Pancreas (tissue), 10 donors: Measurements from ENCODE around the gene SEPTIN8. TPM values are rescaled to one million over a fixed set of nuclear protein-coding genes. Genes with fewer than 3 reads are reported as not detected.

Experiments
- ATAC-seq, 4 donors: fragments of 200-7000 bp; cut with Tn5 transposase; one replicate each; pipeline versions ENCODE4 v1.8.0 to v1.9.1; 2020; ENCODE audit warnings: mild to moderate bottlenecking in 4 of 4, moderate library complexity in 4 of 4
- DNase-seq, 6 donors: peaks; one replicate each; pipeline ENCODE4 v3.0.0-alpha.2; 2020
- FAIRE-seq: peaks from 2 replicates; lab custom pipeline; 2012; peaks lifted over from hg19 to GRCh38; lab: Jason Lieb, UNC
- H3K27ac ChIP-seq, 4 donors: fragments of 200-600 bp; sonication (generic); 1 replicate in 3 of 4; 2 replicates in 1 of 4; pipeline versions ENCODE4 v1.5.0 to v1.8.0; 2020
- H3K27me3 ChIP-seq, 4 donors: fragments of 200-600 bp; one replicate each; pipeline ENCODE4 v1.8.0; 2021
- H3K36me3 ChIP-seq, 3 donors: fragments of 200-600 bp; sonication (generic) in 1 of 3; one replicate each; pipeline versions ENCODE4 v1.5.0 to v1.8.0; 2020 to 2021
- H3K4me1 ChIP-seq, 3 donors: fragments of 200-600 bp; one replicate each; pipeline ENCODE4 v1.8.0; 2021
- H3K4me3 ChIP-seq, 4 donors: fragments of 200-600 bp; sonication (generic) in 2 of 4; one replicate each; pipeline versions ENCODE4 v1.5.0 to v1.8.0; 2020 to 2021
- H3K9me3 ChIP-seq, 4 donors: fragments of 200-600 bp; one replicate each; pipeline ENCODE4 v1.8.0; 2021
- WGBS, 2 donors: extraction: QIAGEN DNeasy Blood & Tissue Kit; methylation state at CpG; one replicate each; pipeline ENCODE4 v1.1.7; 2013; 5-methylcytosine and 5-hydroxymethylcytosine counted together
- intact Hi-C, 3 donors: fragments of 100-400 bp; cut with DNase I; formaldehyde crosslinking; loops; one replicate each; pipeline versions ENCODE4 v1.11.1 to v1.14.2; 2022
- polyA plus RNA-seq, 2 donors: library from polyadenylated mRNA; stranded (reverse); fragments of 200-250 nt; gene quantifications; one replicate each; pipeline ENCODE4 v1.2.3, GENCODE V29; 2013
- total RNA-seq, 6 donors: library from RNA; stranded (reverse); fragmentation: NEBNext Ultra II Directional in 4 of 6; extraction: Animal tissue kit (Norgen Biotek cat#: 25700) in 4 of 6; gene quantifications; one replicate each; pipeline versions ENCODE4 v1.2.1 to v1.2.4, GENCODE V29; 2021 to 2023
- TF ChIP-seq, protein P1 (sequence below), 4 donors: fragments of 200-600 bp; sonication (generic) in 3 of 4; IDR thresholded peaks; one replicate each; pipeline versions ENCODE4 v1.5.0 to v1.8.0; 2021; ENCODE audit warnings: antibody characterized with exemption in 4 of 4
- donor health status: healthy with polysubstance abuse.
- donor health status: DM: no; HTN: no; CAD: no; lungs with moderate emphysema.
- donor health status: DM: no; HTN: no; CAD: no.
- donor health status: control.
- donor health status: control.
- donor health status: Bipolar disorder and iron deficiency.
- donor health status: DM: yes; HTN: yes; CAD: no.
- donor health status: DM: no; HTN: no; CAD: no.
- donor health status: DM: no; HTN: no; CAD: no.
- donor health status: DM: yes; HTN: yes; CAD: no.

Gene SEPTIN8
- total and polyA plus RNA-seq, 8 donors = 13.1 to 32.8 (median 18.3) TPM

DNA sequence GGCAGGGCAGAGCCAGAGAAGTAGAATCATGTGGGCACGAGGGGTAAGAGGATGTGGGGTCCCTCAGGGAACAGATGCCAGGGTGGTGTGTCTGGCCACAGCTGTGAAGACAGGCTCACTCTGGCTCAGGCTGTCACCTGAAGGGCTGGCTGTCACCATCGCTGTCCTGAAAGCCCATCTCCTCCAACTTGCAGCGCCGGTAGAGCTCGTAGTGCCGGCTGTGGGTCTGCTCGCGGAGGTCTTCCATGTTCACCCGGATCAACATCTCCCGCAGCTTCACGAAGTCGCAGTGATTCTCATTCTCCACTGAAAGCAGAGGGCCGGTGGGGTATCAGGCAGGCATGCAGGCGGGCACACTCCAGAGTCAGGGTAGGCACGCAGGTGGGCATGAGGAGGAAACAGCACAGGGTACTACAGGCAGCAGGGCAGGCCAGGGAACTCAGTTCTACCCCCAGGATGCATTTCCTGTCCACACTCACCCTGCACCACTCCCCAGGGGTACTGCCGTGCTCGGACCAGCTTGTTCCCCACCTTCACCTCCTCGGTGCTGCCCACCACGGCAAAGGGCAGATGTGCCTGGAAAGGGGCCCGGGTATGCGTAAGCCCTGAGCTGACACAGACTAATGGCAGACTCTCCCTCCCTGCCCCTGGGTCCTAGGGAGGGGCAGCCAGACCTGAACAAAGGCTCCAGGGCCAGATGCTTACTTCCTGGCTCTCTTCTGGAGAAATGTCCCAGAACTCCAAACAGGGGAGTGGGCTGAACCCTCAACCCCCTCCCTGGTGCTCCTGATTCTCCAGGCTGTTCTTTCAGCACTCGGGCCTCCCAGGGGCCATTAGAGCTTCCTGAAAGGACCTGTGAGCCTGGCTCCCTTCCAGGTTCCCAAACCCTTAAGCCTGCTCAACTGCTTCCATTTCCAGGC, 15.5 kb downstream of the SEPTIN8 start:
- peaks cover 0 to 37% (median 0%) of the 10 kb centered on the region in 3 donors for H3K36me3 ChIP-seq
- DNase-seq (peak in 1 of 6 donors; percentile 51), FAIRE-seq (no peak)

DNA sequence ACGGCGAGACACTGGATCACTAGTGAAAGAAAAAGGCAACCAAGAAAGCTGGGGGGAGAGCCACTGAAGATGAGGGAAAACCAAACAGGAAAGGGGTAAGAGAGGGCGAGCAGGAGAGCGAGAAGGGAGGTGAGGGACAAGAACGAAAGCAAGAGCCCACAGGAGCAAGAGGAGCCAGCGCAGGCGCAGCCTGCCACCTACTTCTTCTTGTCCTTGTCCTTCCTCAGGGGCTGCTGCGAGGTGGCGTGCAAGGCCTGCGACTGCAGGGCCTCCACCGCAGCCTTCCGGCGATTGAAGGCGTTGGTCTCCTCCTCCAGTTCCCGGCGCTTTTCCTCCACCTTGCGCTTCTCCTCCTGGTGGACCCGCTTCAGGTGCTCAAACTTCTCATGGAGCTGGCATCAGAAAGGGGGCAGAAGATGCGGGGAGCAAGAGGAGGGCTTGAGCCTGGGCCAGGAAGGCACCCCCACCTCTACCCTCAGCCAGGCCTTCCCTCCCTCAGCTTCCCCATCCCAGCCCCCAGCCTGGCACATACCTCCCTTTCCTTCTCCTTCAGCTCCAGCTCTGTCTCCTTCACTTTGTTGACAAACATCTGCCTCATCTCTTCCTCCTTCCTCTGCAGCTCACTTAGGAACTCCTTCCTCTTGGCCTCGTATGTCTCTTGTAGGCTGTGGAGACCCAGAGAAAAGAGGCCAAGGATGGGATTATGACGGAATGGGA, 16.3 kb downstream of the SEPTIN8 start:
- TF ChIP-seq, protein P1, sequence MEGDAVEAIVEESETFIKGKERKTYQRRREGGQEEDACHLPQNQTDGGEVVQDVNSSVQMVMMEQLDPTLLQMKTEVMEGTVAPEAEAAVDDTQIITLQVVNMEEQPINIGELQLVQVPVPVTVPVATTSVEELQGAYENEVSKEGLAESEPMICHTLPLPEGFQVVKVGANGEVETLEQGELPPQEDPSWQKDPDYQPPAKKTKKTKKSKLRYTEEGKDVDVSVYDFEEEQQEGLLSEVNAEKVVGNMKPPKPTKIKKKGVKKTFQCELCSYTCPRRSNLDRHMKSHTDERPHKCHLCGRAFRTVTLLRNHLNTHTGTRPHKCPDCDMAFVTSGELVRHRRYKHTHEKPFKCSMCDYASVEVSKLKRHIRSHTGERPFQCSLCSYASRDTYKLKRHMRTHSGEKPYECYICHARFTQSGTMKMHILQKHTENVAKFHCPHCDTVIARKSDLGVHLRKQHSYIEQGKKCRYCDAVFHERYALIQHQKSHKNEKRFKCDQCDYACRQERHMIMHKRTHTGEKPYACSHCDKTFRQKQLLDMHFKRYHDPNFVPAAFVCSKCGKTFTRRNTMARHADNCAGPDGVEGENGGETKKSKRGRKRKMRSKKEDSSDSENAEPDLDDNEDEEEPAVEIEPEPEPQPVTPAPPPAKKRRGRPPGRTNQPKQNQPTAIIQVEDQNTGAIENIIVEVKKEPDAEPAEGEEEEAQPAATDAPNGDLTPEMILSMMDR (IDR thresholded peaks at IDR 0.05) = no peak
- Histone ChIP-seq H3K4me3 (no peak overlapping the region), H3K4me1 (no peaks in the 10 kb centered on the region), H3K27me3 (no peaks in the 10 kb centered on the region), H3K36me3 (peaks cover 0 to 37% (median 0%) of the 10 kb centered on the region in 3 donors), H3K9me3 (no peaks in the 10 kb centered on the region), H3K27ac (no peak overlapping the region)
- peak in 1 of 6 donors; percentile 36 for DNase-seq
- intact Hi-C loops = no loop called here
- WGBS, 2 donors = 95% methylated on average over 19 to 21 of the region's 21 CpGs
- no peak for FAIRE-seq
- ATAC-seq = no peak

More for the DNA sequence above, 15.5 kb downstream of the SEPTIN8 start:
- no peak overlapping the region for H3K4me3 ChIP-seq
- no peaks in the 10 kb centered on the region for H3K27me3 ChIP-seq
- H3K9me3 ChIP-seq = no peaks in the 10 kb centered on the region
- 94 to 95% methylated on average over 22 of the region's 22 CpGs for WGBS, 2 donors
- H3K27ac ChIP-seq = no peak overlapping the region
- TF ChIP-seq, protein P1 (IDR thresholded peaks at IDR 0.05) = no peak
- ATAC-seq = no peak
- no peaks in the 10 kb centered on the region for H3K4me1 ChIP-seq
- intact Hi-C loops = no loop called here

DNA sequence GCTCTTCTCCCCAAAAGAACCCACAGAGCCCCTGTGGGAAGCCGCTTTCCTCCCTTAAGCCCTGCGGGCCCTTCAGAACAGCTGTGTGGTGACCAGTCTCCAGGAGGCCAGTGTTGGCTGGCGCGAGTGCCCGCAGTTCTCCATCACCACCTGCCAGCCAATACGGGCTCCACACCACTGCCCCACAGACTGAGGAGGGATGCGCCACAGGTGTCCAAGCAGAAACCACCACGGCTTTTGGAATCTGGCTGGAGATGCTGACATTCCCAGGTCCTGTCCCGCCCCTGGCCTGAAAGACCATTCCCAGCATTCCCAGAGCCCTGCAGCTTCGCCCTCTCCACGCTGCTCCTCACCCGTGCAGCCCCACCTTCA, 17.0 kb downstream of the SEPTIN8 start:
- intact Hi-C loops = no loop called here
- 94 to 96% methylated on average over 12 of the region's 12 CpGs for WGBS, 2 donors
- Histone ChIP-seq H3K9me3 (no peaks in the 10 kb centered on the region), H3K27ac (no peak overlapping the region), H3K4me3 (no peak overlapping the region), H3K27me3 (no peaks in the 10 kb centered on the region), H3K36me3 (peaks cover 0 to 35% (median 0%) of the 10 kb centered on the region in 3 donors), H3K4me1 (no peaks in the 10 kb centered on the region)
- FAIRE-seq = no peak
- DNase-seq = peak in 1 of 6 donors; percentile 36
- ATAC-seq = no peak
- TF ChIP-seq, protein P1 (IDR thresholded peaks at IDR 0.05) = no peak

DNA sequence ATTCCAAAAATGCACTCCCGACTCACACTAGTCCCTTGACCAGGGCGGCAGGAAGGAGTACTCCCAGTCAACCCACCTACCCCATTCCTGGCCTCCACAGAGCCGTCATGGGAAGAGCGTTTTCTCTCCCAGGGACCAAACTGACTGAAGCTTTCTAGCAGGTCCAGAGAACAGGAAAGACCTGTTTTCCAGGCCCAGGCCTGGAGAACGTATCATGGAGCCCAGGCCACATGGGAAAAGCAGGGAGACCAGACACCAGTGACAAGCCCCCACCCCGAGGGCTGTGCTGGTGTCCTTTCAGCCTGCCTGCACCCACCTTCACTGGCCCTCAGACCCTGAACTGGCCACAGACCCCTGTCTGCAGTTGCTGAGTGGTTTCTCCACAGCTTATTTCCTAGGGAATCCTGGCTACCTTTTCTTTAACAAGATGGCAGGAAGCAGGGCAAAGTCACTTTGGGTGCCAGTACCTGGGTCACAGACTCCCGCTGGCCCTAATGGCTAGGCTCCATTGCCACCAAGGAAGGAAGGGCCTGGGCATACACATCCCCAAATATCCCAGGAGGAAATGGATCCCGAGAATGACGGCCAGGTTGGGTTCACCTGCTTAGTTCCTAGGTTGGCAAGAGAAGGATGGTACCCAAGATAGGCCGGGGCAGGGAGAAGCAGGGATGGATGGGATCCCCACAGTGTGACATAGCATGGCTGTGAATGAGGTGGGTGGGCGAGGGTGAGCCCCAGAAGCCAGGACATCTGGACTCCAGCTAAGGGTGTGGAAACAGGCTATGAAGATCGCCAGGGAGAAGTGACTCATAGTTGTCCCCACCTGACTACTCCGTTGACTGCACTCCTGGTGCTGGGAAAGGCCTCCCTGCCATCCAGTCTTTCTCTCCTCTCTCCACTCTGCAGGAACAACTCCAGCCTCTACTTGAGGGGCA, 17.7 kb downstream of the SEPTIN8 start:
- peaks cover 0 to 29% (median 0%) of the 10 kb centered on the region in 3 donors for H3K36me3 ChIP-seq
- H3K4me1 ChIP-seq = no peaks in the 10 kb centered on the region
- H3K27me3 ChIP-seq = no peaks in the 10 kb centered on the region
- DNase-seq (no peak), FAIRE-seq (no peak), ATAC-seq (peak in 1 of 4 donors; percentile 29)
- no peaks in the 10 kb centered on the region for H3K9me3 ChIP-seq
- H3K27ac ChIP-seq = no peak overlapping the region
- WGBS, 2 donors = 88 to 90% methylated on average over 13 of the region's 13 CpGs
- TF ChIP-seq, protein P1 (IDR thresholded peaks at IDR 0.05) = no peak
- intact Hi-C loops = no loop called here
- H3K4me3 ChIP-seq = no peak overlapping the region
